GM21526 (cell line): ENCODE measurements around the gene SLC2A3.
A peak's percentile ranks its signal among the peaks of the same experiment; 100 is the strongest.
"Not testable (repeated sequence)": the region's sequence is repeated elsewhere in the genome, so short reads cannot be mapped to it uniquely, and the experiment has no call there.

Experiments used
- ATAC-seq: cut with Tn5 transposase; IDR thresholded peaks from one replicate; pipeline ENCODE4 v1.9.1; 2021; ENCODE audit warnings: moderate library complexity; ENCODE audit not compliant: unreplicated experiment, low FRiP score

The SLC2A3 gene

GRCh38 chr12:7953912-7954311 lies 17.9 kb upstream of the SLC2A3 start:
- not testable (repeated sequence) for ATAC-seq

- no peak for ATAC-seq
Observed at GRCh38 chr12:7951671-7952070, 15.7 kb upstream of the SLC2A3 start.

- not testable (repeated sequence) for ATAC-seq
Observed at GRCh38 chr12:7950230-7950943, 14.4 kb upstream of the SLC2A3 start.

GRCh38 chr12:7948589-7949260 lies 12.7 kb upstream of the SLC2A3 start:
- no peak for ATAC-seq

GRCh38 chr12:7947011-7947410 lies 11.0 kb upstream of the SLC2A3 start:
- no peak for ATAC-seq

GRCh38 chr12:7944760-7945159 lies 8.8 kb upstream of the SLC2A3 start:
- ATAC-seq: not testable (repeated sequence)

- ATAC-seq: no peak
Observed at GRCh38 chr12:7940906-7941305, 4.9 kb upstream of the SLC2A3 start.

GRCh38 chr12:7937833-7938506 lies 2.0 kb upstream of the SLC2A3 start:
- no peak for ATAC-seq

GRCh38 chr12:7934889-7935492 lies 996 bp downstream of the SLC2A3 start:
- no peak for ATAC-seq

- no peak for ATAC-seq
Observed at GRCh38 chr12:7934091-7934888, 1.7 kb downstream of the SLC2A3 start.

GRCh38 chr12:7933255-7933726 lies 2.7 kb downstream of the SLC2A3 start:
- peak; percentile 85 for ATAC-seq

GRCh38 chr12:7932599-7933240 lies 3.3 kb downstream of the SLC2A3 start:
- ATAC-seq: not testable (repeated sequence)

GRCh38 chr12:7929083-7929792 lies 6.7 kb downstream of the SLC2A3 start:
- ATAC-seq: no peak

GRCh38 chr12:7927470-7927869 lies 8.5 kb downstream of the SLC2A3 start:
- no peak for ATAC-seq

- ATAC-seq: not testable (repeated sequence)
Observed at GRCh38 chr12:7926068-7926666, 9.8 kb downstream of the SLC2A3 start.

- no peak for ATAC-seq
Observed at GRCh38 chr12:7923241-7924236, 12.4 kb downstream of the SLC2A3 start.

- ATAC-seq: not testable (repeated sequence)
Observed at GRCh38 chr12:7921181-7921580, 14.8 kb downstream of the SLC2A3 start.

GRCh38 chr12:7918268-7918590 lies 17.8 kb downstream of the SLC2A3 start:
- not testable (repeated sequence) for ATAC-seq
